Measurements from ENCODE around the gene C2orf74. TPM values are rescaled to one million over a fixed set of nuclear protein-coding genes. Genes with fewer than 3 reads are reported as not detected.

The C2orf74 gene
- total RNA-seq, 1 experiment from 2014 or later: 8.0 TPM

DNA sequence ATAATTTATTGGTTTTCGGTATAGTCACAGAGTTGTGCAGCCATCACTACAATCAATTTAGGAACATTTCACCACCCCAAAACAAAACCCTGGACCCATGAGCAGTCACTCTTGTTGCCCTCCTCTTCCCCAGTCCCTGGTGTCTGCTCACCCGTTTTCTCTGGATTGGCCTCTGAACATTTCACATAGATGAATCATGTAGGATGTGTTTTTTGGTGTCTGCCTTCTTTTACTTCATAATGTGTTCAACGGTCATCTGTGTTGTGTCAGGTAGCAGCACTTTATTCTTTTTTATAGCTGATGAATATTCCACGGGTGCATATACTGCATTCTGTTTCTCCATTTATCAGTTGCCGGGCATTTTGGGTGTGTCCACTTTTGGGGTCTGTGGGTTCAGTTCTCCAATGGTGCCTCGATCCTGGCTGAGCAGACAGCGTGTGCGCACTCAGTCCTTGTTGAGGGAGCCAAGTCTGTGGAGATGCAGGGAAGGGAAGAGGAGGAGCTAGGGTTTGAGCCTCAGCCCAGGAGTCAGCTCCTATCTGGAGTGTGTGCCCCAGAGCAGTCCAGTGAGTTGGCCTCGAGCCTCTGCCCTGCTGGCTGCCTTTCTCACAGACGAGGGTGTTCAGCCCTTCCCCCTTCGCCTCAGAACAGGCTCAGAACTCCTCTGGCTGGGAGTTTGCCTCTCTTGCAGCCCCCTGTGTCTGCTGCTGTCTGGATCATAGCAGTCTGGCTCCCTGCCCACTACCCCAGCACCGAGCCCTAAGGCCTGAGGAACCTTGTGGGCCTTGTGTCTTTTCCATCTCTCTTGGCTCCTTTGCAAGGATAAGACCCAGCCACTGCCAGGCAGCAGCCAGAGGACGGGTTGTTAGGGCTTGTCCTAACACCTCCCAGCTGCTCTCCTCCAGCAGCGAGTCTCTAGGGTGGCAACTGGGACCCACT is 18.0 kb downstream of the C2orf74 start:
- no peaks in the 10 kb centered on the region for H3K9me3 ChIP-seq (ENCODE audit: control insufficient read depth, low read depth, low read length)
- no peak overlapping the region for H3K9ac ChIP-seq (ENCODE audit: extremely low read depth, insufficient read length, low read length)
- peaks cover 14% of the 10 kb centered on the region for H3K23me2 ChIP-seq (ENCODE audit: insufficient read length, low read depth, low read length, poor library complexity, severe bottlenecking)
- no peak for TF ChIP-seq CTCF (conservative IDR thresholded peaks at IDR 0.05)
- no peaks in the 10 kb centered on the region for H3K79me2 ChIP-seq (ENCODE audit: insufficient read depth, low read length)
- H3K36me3 Mint-ChIP-seq (ENCODE audit: insufficient read depth in 1 of 3, low read depth in 3 of 3): peaks cover 39 to 55% (median 53%) of the 10 kb centered on the region in 3 experiments; a peak in 6 of 7 replicates
- no peak overlapping the region for H2BK5ac ChIP-seq (ENCODE audit: insufficient read length, low read length)
- H3K56ac ChIP-seq (ENCODE audit: insufficient read length, low read depth, low read length): no peak overlapping the region
- no peak overlapping the region for H2BK120ac ChIP-seq (ENCODE audit: low read depth, low read length, poor library complexity, severe bottlenecking)
- H3K79me1 ChIP-seq (ENCODE audit: insufficient read depth, low read depth, low read length, poor library complexity, severe bottlenecking): no peaks in the 10 kb centered on the region
- H3K4me2 ChIP-seq (ENCODE audit: insufficient read depth, insufficient read length, low read length): no peak overlapping the region
- H3K4me1 Mint-ChIP-seq: peaks cover 37 to 38% of the 10 kb centered on the region in 2 experiments
- no peak overlapping the region for H3K27ac ChIP-seq (ENCODE audit: insufficient read length, low read depth, low read length)
- peak overlapping the region; percentile 9 to 82; a peak in 4 of 5 replicates for H3K4me3 Mint-ChIP-seq
- no peak overlapping the region for H3K14ac ChIP-seq (ENCODE audit: insufficient read depth, low read length)
- DNase-seq: no peak
- WGBS (ENCODE audit: extremely low coverage, insufficient read length, low lambda C conversion rate): no CpG with 5 or more reads among the region's 14 CpGs
- H3K4ac ChIP-seq (ENCODE audit: low read depth, low read length): no peak overlapping the region
- H4K20me1 ChIP-seq (ENCODE audit: control insufficient read depth, insufficient read depth, insufficient read length): no peaks in the 10 kb centered on the region
- no peak overlapping the region for H2BK15ac ChIP-seq (ENCODE audit: low read depth, low read length)
- H3K4me1 ChIP-seq (ENCODE audit: insufficient read depth, low read length): peaks cover 5% of the 10 kb centered on the region; the same call in 1 of the 2 replicates
- peaks cover 20% of the 10 kb centered on the region for H3K27me3 Mint-ChIP-seq (ENCODE audit: low read depth)
- H3K23ac ChIP-seq (ENCODE audit: insufficient read length, low read depth, low read length): no peak overlapping the region
- H2AFZ ChIP-seq (ENCODE audit: low read length): no peak overlapping the region
- no peak overlapping the region for H4K8ac ChIP-seq (replicated peaks; ENCODE audit: insufficient read length, low read depth, low read length)
- no peak overlapping the region for H3T11ph ChIP-seq (ENCODE audit: low read length)
- H2BK20ac ChIP-seq (ENCODE audit: low read depth, low read length, poor library complexity, severe bottlenecking): no peak overlapping the region
- no peaks in the 10 kb centered on the region; a peak in 1 of 5 replicates for H3K9me3 Mint-ChIP-seq
- H4K91ac ChIP-seq (ENCODE audit: insufficient read length, low read depth, low read length): no peak overlapping the region
- peak overlapping the region; percentile 35 to 94 (median 63); a peak in 4 of 7 replicates for H3K27ac Mint-ChIP-seq
- H2BK12ac ChIP-seq (ENCODE audit: insufficient read length, low read depth, low read length): no peak overlapping the region
- no peak overlapping the region for H3K18ac ChIP-seq (ENCODE audit: insufficient read length, low read depth, low read length)
- H2AK5ac ChIP-seq (ENCODE audit: insufficient read length, low read length): no peak overlapping the region
- H4K5ac ChIP-seq (ENCODE audit: insufficient read length, low read depth, low read length): no peak overlapping the region
- no peaks in the 10 kb centered on the region for H3K27me3 ChIP-seq (ENCODE audit: insufficient read depth, low read length)

Data from H9 (cell line).